ENCODE results near the gene LZTS2.

- TF ChIP-seq USF2 (IDR thresholded peaks at IDR 0.05; ENCODE audit: low read length) (no peak), JUND (IDR thresholded peaks at IDR 0.05; ENCODE audit: low read length) (no peak), RBBP5 (IDR thresholded peaks at IDR 0.05; ENCODE audit: borderline replicate concordance, low read depth, low read length) (no peak), BCL11A (IDR thresholded peaks at IDR 0.05; ENCODE audit: low read depth in 2 of 2, low read length in 2 of 2) (no peak), EP300 (IDR thresholded peaks at IDR 0.05; ENCODE audit: borderline replicate concordance in 1 of 2, low read depth in 2 of 2, low read length in 2 of 2) (no peak), CTCF (IDR thresholded peaks at IDR 0.05; ENCODE audit: control extremely low read depth in 1 of 3, insufficient read depth in 1 of 3, low read depth in 1 of 3, low read length in 3 of 3) (no peak), EZH2 (IDR thresholded peaks at IDR 0.05; ENCODE audit: low read depth, low read length, severe bottlenecking) (no peak), SUZ12 (IDR thresholded peaks at IDR 0.05; ENCODE audit: low read length) (no peak; the same call in 1 of the 2 replicates), YY1 (IDR thresholded peaks at IDR 0.05; ENCODE audit: low read depth, low read length) (no peak), TEAD4 (IDR thresholded peaks at IDR 0.05; ENCODE audit: low read depth, low read length) (no peak)
Observed at GRCh38 chr10:101047268-101047667, 47.7 kb downstream of the LZTS2 start.
